HepG2 (cell line): ENCODE measurements around the gene PHYH. TPM values are rescaled to one million over a fixed set of nuclear protein-coding genes. Genes with fewer than 3 reads are reported as not detected.

Experiments used
- ATAC-seq: fragments of 200-7000 bp; cut with Tn5 transposase; 3 replicates; pipeline ENCODE4 v1.9.1; 2020; ENCODE audit warnings: mild to moderate bottlenecking, moderate library complexity
- Bru-seq: library from RNA; stranded (reverse); fragments of 400-500 nt; gene quantifications from one replicate; lab custom pipeline; 2021; lab: Mats Ljungman, UMichigan
- BruChase-seq, 2 experiments: library from RNA; stranded (reverse); fragments of 400-500 nt; gene quantifications; one replicate each; lab custom pipeline; 2021; lab: Mats Ljungman, UMichigan
- BruUV-seq: library from RNA; stranded (reverse); fragments of 400-500 nt; replicated peaks from 2 replicates; lab custom pipeline; 2021; lab: Mats Ljungman, UMichigan
- CTCF ChIA-PET: fragments of 300-600 bp; formaldehyde crosslinking; extraction: SDS; loops from one replicate; lab custom pipeline; 2021; ENCODE audit warnings: low total read pairs, inconsistent platforms, low intra/inter-chr PET ratio; lab: Yijun Ruan, JAX
- POLR2A ChIA-PET: fragments of 350-600 bp; sonication (Branson Sonifier 250); formaldehyde crosslinking; loops from one replicate; lab custom pipeline; 2020; ENCODE audit warnings: antibody characterized with exemption, inconsistent platforms; lab: Yijun Ruan, JAX
- DNase-seq: peaks from one replicate; pipeline ENCODE4 v3.0.0-alpha.2; 2015; ENCODE audit warnings: low spot score
- FAIRE-seq: peaks from 3 replicates; lab custom pipeline; 2011; peaks lifted over from hg19 to GRCh38; lab: Jason Lieb, UNC
- H2AFZ ChIP-seq: one replicate; pipeline ENCODE4 v1.6.1; 2011; ENCODE audit warnings: low read length, inconsistent platforms
- H3K27ac ChIP-seq: fragments of 300-600 bp; 3 replicates; pipeline ENCODE4 v1.8.0; 2011; ENCODE audit warnings: mixed run types, mild to moderate bottlenecking, mixed read lengths, low read length, inconsistent platforms; ENCODE audit not compliant: insufficient read depth; ENCODE audit errors: extremely low read length
- H3K27me3 ChIP-seq, 2 experiments: fragments of 200-600 bp in 1 of 2; 2 replicates in 1 of 2; 3 replicates in 1 of 2; pipeline versions ENCODE4 v1.6.0 to v1.8.0; 2011; ENCODE audit warnings: low read length in 2 of 2, mild to moderate bottlenecking in 2 of 2, moderate library complexity in 2 of 2, inconsistent platforms in 1 of 2; ENCODE audit not compliant: insufficient read depth in 2 of 2, control insufficient read depth in 1 of 2
- H3K36me3 ChIP-seq, 2 experiments: fragments of 200-600 bp in 1 of 2; replicated peaks in 1 of 2; 2 replicates in 1 of 2; 3 replicates in 1 of 2; pipeline versions ENCODE4 v1.5.1 to v1.8.0; 2011; ENCODE audit warnings: low read length in 2 of 2, inconsistent platforms in 1 of 2; ENCODE audit not compliant: insufficient read depth in 2 of 2, control insufficient read depth in 1 of 2
- H3K4me1 ChIP-seq: 2 replicates; pipeline ENCODE4 v1.5.1; 2012; ENCODE audit warnings: low read length, inconsistent platforms; ENCODE audit not compliant: insufficient read depth
- H3K4me2 ChIP-seq: 2 replicates; pipeline ENCODE4 v1.6.0; 2011; ENCODE audit warnings: low read depth, low read length, inconsistent platforms
- H3K4me3 ChIP-seq, 3 experiments: fragments of 200-600 bp in 1 of 3; sonication (generic), shearing (Covaris generic) in 1 of 3; replicated peaks in 1 of 3; 2 replicates each; pipeline ENCODE4 v1.5.1; 2011 to 2016; ENCODE audit warnings: low read length in 3 of 3, inconsistent platforms in 2 of 3, low read depth in 2 of 3, mild to moderate bottlenecking in 2 of 3, control low read depth in 1 of 3, mixed read lengths in 1 of 3; ENCODE audit not compliant: insufficient read depth in 1 of 3
- H3K79me2 ChIP-seq: one replicate; pipeline ENCODE4 v1.6.1; 2011; ENCODE audit warnings: low read length, inconsistent platforms; ENCODE audit not compliant: insufficient read depth
- H3K9ac ChIP-seq: 2 replicates; pipeline ENCODE4 v1.6.0; 2011; ENCODE audit warnings: mild to moderate bottlenecking, low read depth, low read length, inconsistent platforms; ENCODE audit not compliant: insufficient read depth
- H3K9me3 ChIP-seq: 2 replicates; pipeline ENCODE4 v1.5.1; 2012; ENCODE audit warnings: mild to moderate bottlenecking, low read length
- H4K20me1 ChIP-seq: 2 replicates; pipeline ENCODE4 v1.6.0; 2011; ENCODE audit warnings: inconsistent platforms, mild to moderate bottlenecking, low read length, moderate library complexity; ENCODE audit not compliant: insufficient read depth
- DDIT3 ChIP-seq: sonication (generic); formaldehyde crosslinking; IDR thresholded peaks from 2 replicates; pipeline ENCODE4 v1.4.0; 2020; ENCODE audit warnings: mild to moderate bottlenecking, missing genetic modification reagents
- MXD4 ChIP-seq: IDR thresholded peaks from 2 replicates; pipeline ENCODE4 v1.6.1; 2016; ENCODE audit warnings: mild to moderate bottlenecking, missing biosample characterization, missing genetic modification reagents
- RARA ChIP-seq: IDR thresholded peaks from 2 replicates; pipeline ENCODE4 v1.6.1; 2016; ENCODE audit warnings: missing genetic modification reagents, missing compliant biosample characterization
- REXO4 ChIP-seq: sonication (generic); formaldehyde crosslinking; IDR thresholded peaks from 2 replicates; pipeline ENCODE4 v1.8.0; 2022; ENCODE audit warnings: missing genetic modification reagents, mild to moderate bottlenecking, borderline replicate concordance
- RNF2 ChIP-seq: fragments of 450-650 bp; conservative IDR thresholded peaks from 2 replicates; pipeline ENCODE4 v1.6.1; 2016; ENCODE audit warnings: low read depth
- SRSF4 ChIP-seq: fragments of 200-400 bp; formaldehyde crosslinking; IDR thresholded peaks from one replicate; pipeline ENCODE4 v1.6.1; 2018; ENCODE audit warnings: mild to moderate bottlenecking, low read depth, low read length, moderate library complexity; ENCODE audit not compliant: poor library complexity, severe bottlenecking
- ZNF121 ChIP-seq: sonication (generic); formaldehyde crosslinking; IDR thresholded peaks from 2 replicates; pipeline ENCODE4 v1.5.0; 2020; ENCODE audit warnings: mild to moderate bottlenecking, missing genetic modification reagents
- ZNF329 ChIP-seq: sonication (generic); formaldehyde crosslinking; IDR thresholded peaks from 2 replicates; pipeline ENCODE4 v1.9.0; 2021; ENCODE audit warnings: low read depth, mild to moderate bottlenecking, missing genetic modification reagents
- ZNF549 ChIP-seq: sonication (generic); formaldehyde crosslinking; IDR thresholded peaks from 2 replicates; pipeline ENCODE4 v1.5.0; 2020; ENCODE audit warnings: missing genetic modification reagents
- ZNF563 ChIP-seq: sonication (generic); formaldehyde crosslinking; IDR thresholded peaks from 2 replicates; pipeline ENCODE4 v1.8.0; 2022; ENCODE audit warnings: mild to moderate bottlenecking, moderate library complexity, missing genetic modification reagents
- WGBS: methylation state at CpG from one replicate; pipeline ENCODE4 v1.1.6; 2017; ENCODE audit warnings: low lambda C conversion rate; 5-methylcytosine and 5-hydroxymethylcytosine counted together
- in situ Hi-C: cut with HindIII; loops from 2 replicates; pipeline ENCODE4 v1.10.0; 2017; ENCODE audit warnings: low pct_unique_long_range_greater_than_20kb; ENCODE audit not compliant: extremely low pct_ligation_motif_present
- intact Hi-C: fragments of 100-400 bp; cut with micrococcal nuclease; formaldehyde crosslinking; loops from one replicate; pipeline ENCODE4 v1.10.0; 2022; ENCODE audit not compliant: unreplicated experiment
- long read RNA-seq, 2 experiments: library from RNA in 1 of 2; library from polyadenylated mRNA in 1 of 2; stranded (forward) in 1 of 2; unstranded in 1 of 2; transcript quantifications; one replicate each; pipeline ENCODE4 v2.0.0, GENCODE V29; 2019 to 2022
- polyA minus RNA-seq, 3 experiments: library from RNA; depleted of rRNA, polyadenylated mRNA; stranded (reverse); fragments of >200 nt; gene quantifications; 2 replicates each; pipeline ENCODE4 v1.2.3, GENCODE V29; 2011; ENCODE audit warnings: low replicate concordance in 1 of 3
- polyA plus RNA-seq, 8 experiments: library from polyadenylated mRNA; depleted of rRNA in 3 of 8; stranded (reverse) in 7 of 8; unstranded in 1 of 8; fragments of >200 nt; fragmentation: Illumina TruSeq in 4 of 8; extraction: Trizol in 4 of 8; gene quantifications; 2 replicates each; pipeline versions ENCODE4 v1.2.1 to v1.2.3, GENCODE V29; 2011 to 2016; ENCODE audit warnings: low read depth in 4 of 8, missing spikeins in 1 of 8, mixed read lengths in 1 of 8; ENCODE audit not compliant: insufficient read depth in 1 of 8
- total RNA-seq, 5 experiments: library from RNA; depleted of rRNA; stranded (reverse); fragments of >200 nt; fragmentation: Illumina TruSeq; extraction: Trizol; gene quantifications; 2 replicates each; pipeline ENCODE4 v1.2.3, GENCODE V29; 2016; ENCODE audit warnings: low read depth in 1 of 5
- TF ChIP-seq, protein P1 (sequence below): sonication (generic); formaldehyde crosslinking; IDR thresholded peaks from 2 replicates; pipeline ENCODE4 v1.4.0; 2020; ENCODE audit warnings: mild to moderate bottlenecking, missing genetic modification reagents, borderline replicate concordance

Gene PHYH
- total RNA-seq (2016; rRNA removed; fragmentation: Illumina TruSeq; extraction: Trizol) (34.5 and 47.9 TPM in 2 replicates), polyA plus RNA-seq (2011; rRNA removed) (27.2 and 37.4 TPM in 2 replicates), polyA minus RNA-seq (2011; rRNA and poly(A)+ RNA removed; ENCODE audit: low replicate concordance) (7.2 and 13.5 TPM in 2 replicates), Bru-seq, nascent RNA (percentile 56 among the genes with signal in this experiment), BruChase-seq, experiment 1, labeled RNA remaining after a 6-hour chase (percentile 63 among the genes with signal in this experiment), BruChase-seq, experiment 2, labeled RNA remaining after a 2-hour chase (percentile 56 among the genes with signal in this experiment)
- 17.6 and 21.7 TPM in 2 replicates for total RNA-seq (2016; cell fraction: cytosol; rRNA removed; fragmentation: Illumina TruSeq; extraction: Trizol; ENCODE audit: low read depth)
- total RNA-seq (2016; cell fraction: insoluble cytoplasmic fraction; rRNA removed; fragmentation: Illumina TruSeq; extraction: Trizol): 36.1 and 49.8 TPM in 2 replicates
- 20.3 and 22.2 TPM in 2 replicates for total RNA-seq (2016; cell fraction: membrane; rRNA removed; fragmentation: Illumina TruSeq; extraction: Trizol)
- total RNA-seq (2016; cell fraction: nucleus; rRNA removed; fragmentation: Illumina TruSeq; extraction: Trizol): 18.4 and 18.8 TPM in 2 replicates
- 27.7 and 38.9 TPM in 2 replicates for polyA plus RNA-seq (2011; cell fraction: cytosol; rRNA removed)
- 12.7 and 24.3 TPM in 2 replicates for polyA plus RNA-seq (2011; cell fraction: nucleus; rRNA removed)
- 47.7 and 75.4 TPM in 2 replicates for polyA plus RNA-seq (2012)
- polyA plus RNA-seq (2016; cell fraction: cytosol; fragmentation: Illumina TruSeq; extraction: Trizol; ENCODE audit: low read depth): 14.6 and 17.7 TPM in 2 replicates
- polyA plus RNA-seq (2016; cell fraction: insoluble cytoplasmic fraction; fragmentation: Illumina TruSeq; extraction: Trizol; ENCODE audit: low read depth): 78.2 and 81.4 TPM in 2 replicates
- polyA plus RNA-seq (2016; cell fraction: membrane; fragmentation: Illumina TruSeq; extraction: Trizol; ENCODE audit: low read depth): 22.5 and 25.2 TPM in 2 replicates
- 38.1 and 38.4 TPM in 2 replicates for polyA plus RNA-seq (2016; cell fraction: nucleus; fragmentation: Illumina TruSeq; extraction: Trizol; ENCODE audit: insufficient read depth, low read depth)
- polyA minus RNA-seq (2011; cell fraction: cytosol; rRNA and poly(A)+ RNA removed): 9.4 and 13.2 TPM in 2 replicates
- 12.2 and 17.8 TPM in 2 replicates for polyA minus RNA-seq (2011; cell fraction: nucleus; rRNA and poly(A)+ RNA removed)
- long read RNA-seq, experiment 1, transcript PHYH-201 (9 exons, 1,577 nt): major isoform, 94 of 122 reads
- long read RNA-seq, experiment 1, partial matches to known transcripts: 11 of 122 reads
- long read RNA-seq, experiment 1, other reads (novel, unspliced or antisense): 13 of 122 reads
- long read RNA-seq, experiment 2, transcript PHYH-201 (9 exons, 1,577 nt): major isoform, 35 of 63 reads
- long read RNA-seq, experiment 2, partial matches to known transcripts: 8 of 63 reads
- long read RNA-seq, experiment 2, other reads (novel, unspliced or antisense): 19 of 63 reads

DNA sequence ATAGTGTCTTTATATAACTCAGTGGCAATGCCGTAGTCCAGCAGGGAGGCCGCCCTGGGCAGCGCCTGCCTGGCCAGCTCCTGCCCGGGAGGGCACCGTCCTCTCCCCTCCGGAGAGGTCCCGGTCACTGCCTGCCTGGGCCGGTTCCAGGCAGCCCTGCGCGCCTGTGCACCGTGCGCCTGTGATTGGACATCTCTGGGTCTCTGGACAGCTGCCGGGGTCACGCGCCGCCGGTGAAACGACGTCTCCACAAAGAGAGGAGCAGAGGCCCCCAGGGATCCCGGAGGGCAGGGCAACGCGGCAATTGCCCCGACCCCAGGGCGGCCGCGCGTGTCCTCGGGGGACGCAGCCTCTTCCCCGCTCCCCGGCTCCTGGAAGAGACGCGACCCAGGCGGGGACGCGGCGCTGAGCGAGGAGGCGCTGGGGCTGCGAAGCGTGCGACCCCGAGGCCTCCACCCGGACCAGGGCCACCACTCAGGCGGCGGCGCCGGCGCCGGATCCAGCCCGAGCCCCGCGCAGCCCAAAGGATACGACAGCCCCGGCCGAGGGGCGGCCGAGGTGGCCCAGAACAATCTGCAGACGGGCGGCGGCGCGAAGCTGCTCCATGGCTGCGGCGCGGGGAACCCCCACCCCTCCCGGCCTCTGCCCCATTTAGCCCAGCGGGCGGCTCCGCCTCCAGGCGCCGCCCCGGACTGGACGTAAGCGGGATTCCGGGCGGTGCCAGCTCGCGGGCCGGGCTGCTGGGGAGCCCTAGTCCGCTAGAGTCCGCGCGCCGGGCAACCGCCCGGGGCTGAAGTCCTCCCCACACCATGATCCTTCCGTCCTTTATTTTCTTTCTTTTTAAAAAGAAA lies at the start of gene PHYH:
TSS of gene PHYH (minus strand) at position 628 of the 851 bp plus-strand sequence. CDS start at position 606, 22 bp downstream.
- ATAC-seq (peak; percentile 92), DNase-seq (peak; percentile 70), FAIRE-seq (no peak)
- Histone ChIP-seq H3K4me2 (peak within 1 kb of the TSS; percentile 91), H3K27me3 (no peaks in the 10 kb centered on the region), H3K9me3 (no peaks in the 10 kb centered on the region), H2AFZ (no peak within 1 kb of the TSS), H4K20me1 (no peaks in the 10 kb centered on the region), H3K9ac (peak within 1 kb of the TSS; percentile 91), H3K79me2 (no peaks in the 10 kb centered on the region), H3K27ac (peak within 1 kb of the TSS; percentile 96), H3K4me3 (peak within 1 kb of the TSS; percentile 70 to 79 (median 74)), H3K4me1 (peaks cover 35% of the 10 kb centered on the region), H3K36me3 (0 out of 5 replicates have a peak, but pooled peaks cover 0 to under 1% of the 10 kb centered on the region in 2 experiments)
- intact Hi-C loops (loop anchor here (5.0 kb wide), 1 partner anchor 48 kb away; the partner anchor contains the start of gene SEPHS1), in situ Hi-C loops (no loop called here)
- 0% methylated on average over 10 of the region's 88 CpGs for WGBS
- POLR2A ChIA-PET: interaction anchor here (0.7 to 5.9 kb wide), 15 partner anchors 8 to 138 kb away, joined by 3 to 109 read pairs (median 5); partner anchors contain the start of gene MCM10
- CTCF ChIA-PET: interaction anchor here (1.6 kb wide), 1 partner anchor 28 kb away, joined by 8 read pairs; no protein-coding TSS in a partner anchor
- TSS peak; percentile 69 for BruUV-seq
- TF ChIP-seq ZNF549 (CRISPR knock-in tag): no peak
- TF ChIP-seq ZNF329: 0 out of 2 replicates have a peak, but pooled peaks have one; percentile 14
- peak; percentile 14 for TF ChIP-seq RARA
- peak; percentile 88; the same call in 1 of the 2 replicates for TF ChIP-seq RNF2
- TF ChIP-seq ZNF121: peak; percentile 95
- TF ChIP-seq, protein P1, sequence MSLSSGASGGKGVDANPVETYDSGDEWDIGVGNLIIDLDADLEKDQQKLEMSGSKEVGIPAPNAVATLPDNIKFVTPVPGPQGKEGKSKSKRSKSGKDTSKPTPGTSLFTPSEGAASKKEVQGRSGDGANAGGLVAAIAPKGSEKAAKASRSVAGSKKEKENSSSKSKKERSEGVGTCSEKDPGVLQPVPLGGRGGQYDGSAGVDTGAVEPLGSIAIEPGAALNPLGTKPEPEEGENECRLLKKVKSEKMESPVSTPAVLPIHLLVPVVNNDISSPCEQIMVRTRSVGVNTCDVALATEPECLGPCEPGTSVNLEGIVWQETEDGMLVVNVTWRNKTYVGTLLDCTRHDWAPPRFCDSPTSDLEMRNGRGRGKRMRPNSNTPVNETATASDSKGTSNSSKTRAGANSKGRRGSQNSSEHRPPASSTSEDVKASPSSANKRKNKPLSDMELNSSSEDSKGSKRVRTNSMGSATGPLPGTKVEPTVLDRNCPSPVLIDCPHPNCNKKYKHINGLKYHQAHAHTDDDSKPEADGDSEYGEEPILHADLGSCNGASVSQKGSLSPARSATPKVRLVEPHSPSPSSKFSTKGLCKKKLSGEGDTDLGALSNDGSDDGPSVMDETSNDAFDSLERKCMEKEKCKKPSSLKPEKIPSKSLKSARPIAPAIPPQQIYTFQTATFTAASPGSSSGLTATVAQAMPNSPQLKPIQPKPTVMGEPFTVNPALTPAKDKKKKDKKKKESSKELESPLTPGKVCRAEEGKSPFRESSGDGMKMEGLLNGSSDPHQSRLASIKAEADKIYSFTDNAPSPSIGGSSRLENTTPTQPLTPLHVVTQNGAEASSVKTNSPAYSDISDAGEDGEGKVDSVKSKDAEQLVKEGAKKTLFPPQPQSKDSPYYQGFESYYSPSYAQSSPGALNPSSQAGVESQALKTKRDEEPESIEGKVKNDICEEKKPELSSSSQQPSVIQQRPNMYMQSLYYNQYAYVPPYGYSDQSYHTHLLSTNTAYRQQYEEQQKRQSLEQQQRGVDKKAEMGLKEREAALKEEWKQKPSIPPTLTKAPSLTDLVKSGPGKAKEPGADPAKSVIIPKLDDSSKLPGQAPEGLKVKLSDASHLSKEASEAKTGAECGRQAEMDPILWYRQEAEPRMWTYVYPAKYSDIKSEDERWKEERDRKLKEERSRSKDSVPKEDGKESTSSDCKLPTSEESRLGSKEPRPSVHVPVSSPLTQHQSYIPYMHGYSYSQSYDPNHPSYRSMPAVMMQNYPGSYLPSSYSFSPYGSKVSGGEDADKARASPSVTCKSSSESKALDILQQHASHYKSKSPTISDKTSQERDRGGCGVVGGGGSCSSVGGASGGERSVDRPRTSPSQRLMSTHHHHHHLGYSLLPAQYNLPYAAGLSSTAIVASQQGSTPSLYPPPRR (CRISPR knock-in tag): peak; percentile 16; the same call in 1 of the 2 replicates
- TF ChIP-seq DDIT3 (CRISPR knock-in tag): no peak; the same call in 1 of the 2 replicates
- peak; percentile 69 for TF ChIP-seq ZNF563 (CRISPR knock-in tag)
- TF ChIP-seq SRSF4: no peak
- TF ChIP-seq MXD4 (CRISPR knock-in tag): peak; percentile 33; the same call in 1 of the 2 replicates
- no peak for TF ChIP-seq REXO4 (CRISPR knock-in tag)
